Muscle layer of colon (tissue), 2 donors: ENCODE data around the gene SLC25A36.

Experiments used
- H3K27ac ChIP-seq: one replicate; pipeline ENCODE4 v1.7.0; 2013; ENCODE audit warnings: low read depth, mild to moderate bottlenecking, low read length, moderate library complexity
- H3K27me3 ChIP-seq, 2 donors: one replicate each; pipeline ENCODE4 v1.7.0; 2013; ENCODE audit warnings: low read length in 2 of 2, mild to moderate bottlenecking in 2 of 2; ENCODE audit not compliant: insufficient read depth in 2 of 2, control insufficient read depth in 1 of 2
- H3K36me3 ChIP-seq: one replicate; pipeline ENCODE4 v1.7.0; 2013; ENCODE audit warnings: mild to moderate bottlenecking, low read length; ENCODE audit not compliant: insufficient read depth
- H3K4me1 ChIP-seq: one replicate; pipeline ENCODE4 v1.7.0; 2013; ENCODE audit warnings: mild to moderate bottlenecking, low read length; ENCODE audit not compliant: insufficient read depth
- H3K4me3 ChIP-seq, 2 donors: one replicate each; pipeline ENCODE4 v1.7.0; 2013; ENCODE audit warnings: low read length in 2 of 2, low read depth in 1 of 2, mild to moderate bottlenecking in 1 of 2, moderate library complexity in 1 of 2
- H3K9ac ChIP-seq: one replicate; pipeline ENCODE4 v1.7.0; 2013; ENCODE audit warnings: low read length
- H3K9me3 ChIP-seq: one replicate; pipeline ENCODE4 v1.7.0; 2013; ENCODE audit warnings: mild to moderate bottlenecking, low read length
- donor health status: abdominal sarcoma.
- donor health status: Adenocarcinoma of cecum.

The SLC25A36 gene, protein sequence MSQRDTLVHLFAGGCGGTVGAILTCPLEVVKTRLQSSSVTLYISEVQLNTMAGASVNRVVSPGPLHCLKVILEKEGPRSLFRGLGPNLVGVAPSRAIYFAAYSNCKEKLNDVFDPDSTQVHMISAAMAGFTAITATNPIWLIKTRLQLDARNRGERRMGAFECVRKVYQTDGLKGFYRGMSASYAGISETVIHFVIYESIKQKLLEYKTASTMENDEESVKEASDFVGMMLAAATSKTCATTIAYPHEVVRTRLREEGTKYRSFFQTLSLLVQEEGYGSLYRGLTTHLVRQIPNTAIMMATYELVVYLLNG

DNA sequence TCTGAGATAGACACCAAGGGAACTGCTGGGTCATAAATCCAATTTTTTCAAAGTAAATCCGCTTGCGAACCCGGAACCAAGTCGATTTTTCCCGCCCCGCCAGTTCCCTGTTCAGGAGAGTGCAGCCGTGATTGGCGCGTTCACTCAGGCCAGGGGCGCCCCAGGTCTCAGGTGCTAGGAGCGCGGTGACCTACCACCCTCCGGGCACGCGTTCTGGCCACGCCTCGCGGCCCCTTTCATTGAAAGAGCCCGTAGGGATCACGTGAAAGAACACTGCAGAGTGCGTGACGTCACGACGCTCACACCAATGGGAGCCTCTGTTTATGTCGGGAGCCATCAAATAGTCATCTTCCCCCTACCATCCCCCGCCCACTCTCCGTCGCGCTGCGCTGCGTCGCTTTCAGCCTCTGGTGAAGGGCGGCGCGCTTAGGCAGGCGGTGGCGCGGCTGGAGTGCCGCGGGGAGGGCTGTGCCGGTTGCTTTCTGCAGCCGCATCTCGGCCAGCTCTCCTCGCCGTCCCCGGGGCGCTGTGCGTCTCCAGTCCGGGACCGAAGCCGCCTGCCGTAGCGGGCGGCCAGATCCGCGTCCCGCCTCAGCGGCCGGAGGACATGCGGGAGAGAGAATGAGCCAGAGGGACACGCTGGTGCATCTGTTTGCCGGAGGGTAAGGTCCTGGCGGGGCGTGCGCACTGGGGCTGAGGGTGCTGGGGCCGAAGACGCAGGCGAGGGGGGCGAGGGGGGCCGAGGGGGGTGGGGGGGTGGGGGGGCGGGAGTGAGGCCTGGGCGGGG is at the start of gene SLC25A36:
Gene SLC25A36, plus strand, starts transcription at position 403 of the 787 bp plus-strand sequence. Its CDS starts 219 bp downstream, at position 622.
- peak within 1 kb of the TSS; percentile 99 for H3K27ac ChIP-seq

DNA sequence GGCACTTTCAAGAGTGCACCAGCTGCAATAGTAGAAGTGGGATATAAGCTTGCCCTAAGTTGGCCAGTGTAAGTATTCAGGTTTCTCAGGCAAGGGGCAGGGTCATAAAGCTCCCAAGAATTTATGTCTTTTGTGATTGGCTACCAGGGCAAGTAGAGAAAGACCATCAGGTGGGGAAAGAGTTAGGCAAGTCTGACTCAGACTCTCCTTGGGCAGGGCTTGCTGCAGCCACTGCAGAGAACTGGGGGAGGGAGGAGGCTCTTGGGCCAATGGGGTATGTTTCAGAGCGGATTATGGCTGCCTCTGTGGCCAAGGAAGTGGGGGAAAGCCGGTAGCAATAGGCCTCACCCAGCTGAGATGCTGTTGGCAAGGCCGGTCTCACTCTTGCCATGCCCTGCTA is 44.6 kb upstream of the SLC25A36 start:
- no peaks in the 10 kb centered on the region for H3K9me3 ChIP-seq
- H3K36me3 ChIP-seq, result no peaks in the 10 kb centered on the region
- H3K27ac ChIP-seq, result no peak overlapping the region
- H3K4me1 ChIP-seq, result no peaks in the 10 kb centered on the region
- no peak overlapping the region for H3K4me3 ChIP-seq
- no peak overlapping the region for H3K9ac ChIP-seq
- H3K27me3 ChIP-seq, result no peaks in the 10 kb centered on the region

More for the DNA sequence above, at the start of gene SLC25A36:
- H3K4me3 ChIP-seq, result peak within 1 kb of the TSS; percentile 85 to 92
- no peaks in the 10 kb centered on the region for H3K9me3 ChIP-seq
- H3K36me3 ChIP-seq, result no peaks in the 10 kb centered on the region
- H3K4me1 ChIP-seq, result peaks cover 34% of the 10 kb centered on the region
- peak within 1 kb of the TSS; percentile 97 for H3K9ac ChIP-seq
- H3K27me3 ChIP-seq, result no peaks in the 10 kb centered on the region

DNA sequence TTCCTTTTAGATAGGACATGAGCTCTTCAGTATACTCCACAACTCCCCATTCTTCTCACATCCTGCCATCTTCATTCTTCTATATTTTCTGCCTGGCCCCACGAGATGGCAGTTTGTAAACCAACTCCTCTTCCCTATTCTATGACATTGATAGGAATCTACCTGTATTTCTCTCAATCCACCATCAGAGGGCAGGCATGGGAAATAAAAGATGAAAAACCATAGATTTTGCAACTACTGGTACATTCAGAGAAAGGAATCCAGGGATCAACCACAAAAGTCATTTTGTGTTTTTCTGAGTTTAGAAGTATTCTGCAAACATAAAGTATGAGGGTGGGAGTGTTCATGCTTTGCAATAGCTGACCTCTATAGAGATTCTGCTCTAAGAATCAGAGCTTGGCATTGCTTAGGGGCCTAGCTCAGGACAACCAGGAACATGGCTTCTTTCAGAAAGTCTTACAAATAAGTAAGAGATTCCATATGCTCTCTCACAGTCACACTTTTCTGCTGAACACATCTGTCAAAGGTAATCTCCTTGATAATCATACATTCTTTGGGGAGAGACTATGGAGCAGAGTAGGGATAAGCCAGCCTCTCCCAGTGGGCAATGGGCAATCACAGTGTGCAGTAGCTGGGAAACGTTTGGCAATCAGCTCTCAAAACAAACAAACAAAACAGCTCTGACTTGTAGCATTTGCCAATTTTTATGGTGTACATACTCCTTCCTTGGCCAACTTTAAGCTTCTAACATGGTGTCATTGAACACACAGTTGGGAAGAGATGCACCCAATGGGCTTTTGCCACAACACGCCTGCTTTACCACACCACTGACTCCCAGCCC is 43.1 kb upstream of the SLC25A36 start:
- Histone ChIP-seq H3K36me3 (no peaks in the 10 kb centered on the region), H3K27ac (no peak overlapping the region), H3K4me3 (no peak overlapping the region), H3K27me3 (no peaks in the 10 kb centered on the region), H3K9me3 (no peaks in the 10 kb centered on the region), H3K4me1 (no peaks in the 10 kb centered on the region), H3K9ac (no peak overlapping the region)

DNA sequence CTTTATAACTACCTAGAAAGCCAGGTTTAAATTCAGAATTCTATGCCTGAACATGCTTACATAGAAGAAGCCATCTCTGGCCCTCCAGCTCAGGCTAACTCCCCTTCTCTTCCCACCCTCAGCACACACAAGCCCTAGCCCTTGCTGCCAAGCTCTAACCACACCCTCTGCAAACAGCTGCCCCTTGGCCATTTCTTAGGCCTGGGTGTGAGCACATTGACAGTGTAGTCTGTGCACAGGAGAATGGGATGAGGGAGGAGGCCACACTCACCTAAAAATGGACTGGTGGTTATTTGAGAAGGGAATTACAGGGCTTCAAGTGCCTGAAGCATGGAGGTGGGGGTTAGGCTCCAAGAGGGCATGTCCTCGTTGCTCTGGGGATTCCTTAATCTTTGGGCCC is 42.3 kb upstream of the SLC25A36 start:
- Histone ChIP-seq H3K9me3 (no peaks in the 10 kb centered on the region), H3K4me3 (no peak overlapping the region), H3K4me1 (no peaks in the 10 kb centered on the region), H3K27me3 (no peaks in the 10 kb centered on the region), H3K27ac (no peak overlapping the region), H3K36me3 (no peaks in the 10 kb centered on the region), H3K9ac (no peak overlapping the region)

DNA sequence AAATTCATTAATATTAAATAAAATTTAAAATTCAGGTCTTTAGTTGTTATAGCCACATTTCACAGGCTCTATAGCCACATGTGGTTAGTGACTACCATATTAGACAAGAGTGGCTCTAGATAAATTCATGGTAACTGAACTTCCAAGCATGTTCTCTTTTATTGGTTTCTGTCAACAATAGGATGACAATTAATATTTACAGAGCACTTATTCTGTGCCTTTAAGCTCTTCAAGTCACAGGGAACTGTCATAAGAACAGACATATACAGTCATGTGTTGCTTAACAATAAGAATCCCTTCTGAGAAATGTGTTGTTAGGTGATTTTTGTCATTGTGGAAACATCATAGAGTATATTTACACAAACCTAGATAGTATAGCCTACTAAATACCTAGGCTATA is 38.8 kb upstream of the SLC25A36 start:
- Histone ChIP-seq H3K27ac (no peak overlapping the region), H3K4me3 (no peak overlapping the region)

DNA sequence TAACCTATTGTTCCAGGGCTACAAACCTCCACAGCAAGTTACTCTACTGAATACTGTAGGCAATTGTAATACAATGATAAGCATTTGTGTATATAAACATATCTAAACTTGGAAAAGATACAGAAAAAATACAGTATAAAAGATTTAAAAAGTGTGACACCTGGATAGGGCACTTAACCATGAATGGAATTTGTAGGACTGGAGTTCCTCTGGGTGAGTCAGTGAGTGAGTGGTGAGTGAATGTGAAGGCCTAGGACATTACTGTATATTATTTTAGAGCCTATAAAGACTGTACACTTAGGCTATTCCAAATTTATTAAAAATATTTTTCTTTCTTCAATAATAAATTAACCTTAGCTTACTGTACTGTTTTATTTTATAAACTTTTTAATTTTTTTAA is 38.4 kb upstream of the SLC25A36 start:
- H3K27ac ChIP-seq, result no peak overlapping the region
- H3K9me3 ChIP-seq, result no peaks in the 10 kb centered on the region
- no peak overlapping the region for H3K4me3 ChIP-seq
- no peaks in the 10 kb centered on the region for H3K4me1 ChIP-seq
- H3K36me3 ChIP-seq, result no peaks in the 10 kb centered on the region
- no peak overlapping the region for H3K9ac ChIP-seq
- H3K27me3 ChIP-seq, result no peaks in the 10 kb centered on the region

More for the DNA sequence above, 38.8 kb upstream of the SLC25A36 start:
- Histone ChIP-seq H3K4me1 (no peaks in the 10 kb centered on the region), H3K9me3 (no peaks in the 10 kb centered on the region), H3K36me3 (no peaks in the 10 kb centered on the region), H3K27me3 (no peaks in the 10 kb centered on the region), H3K9ac (no peak overlapping the region)

DNA sequence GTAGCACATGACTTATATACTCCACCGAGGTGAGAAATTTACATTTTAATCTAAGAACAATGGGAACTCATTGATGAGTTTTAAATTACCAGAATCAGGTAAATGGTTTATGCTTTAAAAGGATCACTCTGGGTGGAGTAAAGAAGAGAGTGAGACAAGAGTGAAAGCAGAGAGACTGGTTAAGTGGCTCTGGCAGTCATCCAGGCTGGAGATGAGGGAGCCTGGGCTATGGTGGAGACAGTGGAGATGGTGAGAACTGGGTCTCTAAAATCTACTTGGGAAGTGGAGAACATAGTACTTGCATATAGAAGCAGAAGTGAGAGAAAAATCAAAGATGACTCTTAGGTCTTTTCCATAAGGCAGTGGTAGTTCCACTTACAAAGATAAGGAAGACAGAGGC is 37.1 kb upstream of the SLC25A36 start:
- H3K4me3 ChIP-seq, result no peak overlapping the region
- no peak overlapping the region for H3K27ac ChIP-seq
- H3K9me3 ChIP-seq, result no peaks in the 10 kb centered on the region
- no peak overlapping the region for H3K9ac ChIP-seq
- H3K36me3 ChIP-seq, result no peaks in the 10 kb centered on the region
- H3K4me1 ChIP-seq, result no peaks in the 10 kb centered on the region
- no peaks in the 10 kb centered on the region for H3K27me3 ChIP-seq

DNA sequence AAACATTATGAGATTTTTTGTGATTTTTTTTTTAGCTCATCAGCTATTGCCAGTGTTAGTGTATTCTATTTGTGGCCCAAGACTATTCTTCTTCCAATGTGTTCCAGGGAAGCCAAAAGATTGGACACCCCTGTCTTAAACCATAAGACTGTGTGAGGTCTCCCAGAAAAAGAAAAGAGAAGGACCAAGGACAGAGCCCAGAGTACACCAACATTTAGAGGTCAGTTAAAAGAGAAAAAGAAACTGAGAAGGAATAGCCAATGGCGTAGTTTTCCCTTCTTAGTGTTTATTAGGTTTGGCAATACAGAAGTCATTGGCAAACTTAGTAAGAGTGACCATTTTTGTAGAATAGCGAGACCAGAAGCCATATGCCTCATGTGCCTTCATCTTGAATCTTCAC is 36.1 kb upstream of the SLC25A36 start:
- H3K9me3 ChIP-seq, result no peaks in the 10 kb centered on the region
- no peak overlapping the region for H3K4me3 ChIP-seq
- no peaks in the 10 kb centered on the region for H3K36me3 ChIP-seq
- H3K4me1 ChIP-seq, result no peaks in the 10 kb centered on the region
- H3K9ac ChIP-seq, result no peak overlapping the region
- H3K27me3 ChIP-seq, result no peaks in the 10 kb centered on the region
- H3K27ac ChIP-seq, result no peak overlapping the region

DNA sequence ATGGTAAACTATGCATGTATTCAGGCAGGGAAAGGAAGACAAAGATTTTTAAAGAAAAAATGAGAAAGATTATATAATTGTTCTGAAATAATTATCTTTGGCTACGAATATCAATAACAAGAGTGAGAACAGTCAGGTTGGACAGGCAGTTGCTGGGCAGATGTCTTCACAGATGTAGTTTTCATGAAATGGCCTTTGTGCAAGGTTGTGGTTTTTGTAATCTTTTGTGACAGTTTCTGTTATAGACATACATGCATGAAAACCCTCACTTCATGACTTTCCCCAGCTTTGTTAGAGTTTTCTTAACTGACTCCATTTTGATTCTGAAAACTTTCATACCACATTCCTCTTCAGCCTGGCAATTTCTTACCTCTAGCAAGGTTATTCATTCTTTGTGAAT is 34.9 kb upstream of the SLC25A36 start:
- Histone ChIP-seq H3K36me3 (no peaks in the 10 kb centered on the region), H3K27me3 (no peaks in the 10 kb centered on the region), H3K9me3 (no peaks in the 10 kb centered on the region), H3K4me3 (no peak overlapping the region), H3K27ac (no peak overlapping the region), H3K9ac (no peak overlapping the region), H3K4me1 (no peaks in the 10 kb centered on the region)

DNA sequence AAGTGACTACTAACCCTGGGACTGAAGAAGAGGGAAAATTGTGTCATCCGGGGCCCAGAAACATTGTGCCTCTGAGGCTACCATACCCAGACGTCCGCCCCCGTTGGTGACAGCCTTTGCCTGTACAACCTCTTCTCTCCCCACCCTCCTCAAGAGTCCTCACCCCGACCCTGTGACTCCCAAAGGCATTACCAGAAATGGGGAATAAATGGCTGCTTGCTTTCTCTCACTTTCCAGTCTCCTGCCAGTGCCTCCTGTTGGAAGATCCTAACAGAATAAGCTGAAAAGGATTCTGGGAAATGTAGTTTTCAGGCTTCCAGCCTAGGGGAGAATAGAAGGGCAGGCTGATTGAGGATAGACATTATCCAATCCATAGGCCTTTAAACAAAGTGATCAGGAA is 30.8 kb upstream of the SLC25A36 start:
- H3K4me1 ChIP-seq, result no peaks in the 10 kb centered on the region
- H3K9ac ChIP-seq, result no peak overlapping the region

DNA sequence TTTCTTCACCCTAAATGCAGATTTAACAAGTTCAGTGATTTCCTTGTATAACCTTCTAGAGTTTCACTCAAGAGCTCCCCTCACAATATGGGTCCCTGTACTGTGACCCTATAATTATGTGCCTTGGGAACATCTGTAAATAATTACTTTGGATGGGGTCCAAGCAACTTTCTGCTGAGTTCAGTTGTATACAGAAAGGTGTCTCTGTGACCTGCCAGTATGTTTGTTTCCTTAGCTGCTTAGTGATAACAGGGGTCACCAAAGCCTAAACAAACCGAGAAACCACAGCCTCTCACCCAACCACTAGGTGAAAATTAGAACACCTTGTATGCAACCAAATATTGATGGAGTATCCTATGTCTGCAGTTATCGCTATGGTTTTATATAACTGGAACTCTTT is 29.8 kb upstream of the SLC25A36 start:
- H3K27ac ChIP-seq, result no peak overlapping the region
- H3K4me1 ChIP-seq, result no peaks in the 10 kb centered on the region
- H3K27me3 ChIP-seq, result no peaks in the 10 kb centered on the region
- no peaks in the 10 kb centered on the region for H3K36me3 ChIP-seq
- H3K9me3 ChIP-seq, result no peaks in the 10 kb centered on the region
- H3K4me3 ChIP-seq, result no peak overlapping the region
- no peak overlapping the region for H3K9ac ChIP-seq

More for the DNA sequence above, 30.8 kb upstream of the SLC25A36 start:
- Histone ChIP-seq H3K36me3 (no peaks in the 10 kb centered on the region), H3K27ac (no peak overlapping the region), H3K27me3 (no peaks in the 10 kb centered on the region), H3K4me3 (no peak overlapping the region), H3K9me3 (no peaks in the 10 kb centered on the region)
